DMS53 treated with DMSO at 0.1 percent for 48 hours (cell line): ENCODE measurements around the gene ALDH4A1.

Source experiments
- DNase-seq: peaks from one replicate; lab custom pipeline; 2025; ENCODE audit not compliant: unreplicated experiment; lab: John Stamatoyannopoulos, UW

ALDH4A1 gene

GRCh38 chr1:18902523-18903290 is at the start of gene ALDH4A1:
ALDH4A1 (minus strand) TSS chr1:18902555; CDS start chr1:18902523, 32 bp downstream.
- peak; percentile 97 for DNase-seq

GRCh38 chr1:18951818-18952391 is 49.5 kb upstream of the ALDH4A1 start:
- DNase-seq, result no peak

GRCh38 chr1:18951416-18951815 is 49.1 kb upstream of the ALDH4A1 start:
- DNase-seq, result no peak

- no peak for DNase-seq
Measured at GRCh38 chr1:18950401-18951026, 48.2 kb upstream of the ALDH4A1 start.

- DNase-seq, result no peak
Measured at GRCh38 chr1:18949686-18950400, 47.5 kb upstream of the ALDH4A1 start.

- DNase-seq, result no peak
Measured at GRCh38 chr1:18948913-18949685, 46.7 kb upstream of the ALDH4A1 start.

- DNase-seq, result no peak
Measured at GRCh38 chr1:18948048-18948912, 45.9 kb upstream of the ALDH4A1 start.

GRCh38 chr1:18947570-18947969 is 45.2 kb upstream of the ALDH4A1 start:
- DNase-seq, result no peak

GRCh38 chr1:18946550-18947381 is 44.4 kb upstream of the ALDH4A1 start:
- no peak for DNase-seq

- DNase-seq, result no peak
Measured at GRCh38 chr1:18945401-18945849, 43.1 kb upstream of the ALDH4A1 start.

GRCh38 chr1:18944810-18945209 is 42.5 kb upstream of the ALDH4A1 start:
- DNase-seq, result no peak

- no peak for DNase-seq
Measured at GRCh38 chr1:18943914-18944572, 41.7 kb upstream of the ALDH4A1 start.

- DNase-seq, result no peak
Measured at GRCh38 chr1:18943162-18943561, 40.8 kb upstream of the ALDH4A1 start.

- no peak for DNase-seq
Measured at GRCh38 chr1:18942340-18942739, 40.0 kb upstream of the ALDH4A1 start.

GRCh38 chr1:18941221-18942141 is 39.1 kb upstream of the ALDH4A1 start:
- DNase-seq, result no peak

GRCh38 chr1:18940303-18941020 is 38.1 kb upstream of the ALDH4A1 start:
- DNase-seq, result no peak
